Mesendoderm (in vitro differentiated cells): ENCODE data around the gene HAUS3.

Source experiments
- DNase-seq: peaks from one replicate; pipeline ENCODE4 v3.0.0; 2013
- H2AK5ac ChIP-seq: 2 replicates; pipeline ENCODE4 v1.6.1; 2013; ENCODE audit warnings: low read length, inconsistent platforms
- H2BK120ac ChIP-seq: 2 replicates; pipeline ENCODE4 v1.6.1; 2013; ENCODE audit warnings: low read depth, mild to moderate bottlenecking, low read length, moderate library complexity, mixed read lengths
- H2BK15ac ChIP-seq: replicated peaks from 2 replicates; pipeline ENCODE4 v1.6.1; 2013; ENCODE audit warnings: low read depth, mild to moderate bottlenecking, moderate library complexity
- H2BK5ac ChIP-seq: 2 replicates; pipeline ENCODE4 v1.6.1; 2013; ENCODE audit warnings: low read length, inconsistent platforms
- H3K18ac ChIP-seq: 2 replicates; pipeline ENCODE4 v1.6.1; 2013; ENCODE audit warnings: mild to moderate bottlenecking, low read length, mixed read lengths
- H3K23ac ChIP-seq: one replicate; pipeline ENCODE4 v1.6.1; 2013; ENCODE audit warnings: low read length
- H3K27ac ChIP-seq: 2 replicates; pipeline ENCODE4 v1.5.1; 2013; ENCODE audit warnings: low read depth, mild to moderate bottlenecking, inconsistent platforms, low read length, moderate library complexity
- H3K27me3 ChIP-seq: 2 replicates; pipeline ENCODE4 v1.6.1; 2013; ENCODE audit warnings: low read length, control low read depth, mild to moderate bottlenecking, inconsistent platforms; ENCODE audit not compliant: insufficient read depth, poor library complexity
- H3K36me3 ChIP-seq: 2 replicates; pipeline ENCODE4 v1.6.1; 2013; ENCODE audit warnings: low read length, inconsistent platforms; ENCODE audit not compliant: control insufficient read depth, insufficient read depth
- H3K4ac ChIP-seq: one replicate; pipeline ENCODE4 v1.6.1; 2013; ENCODE audit warnings: low read depth, mild to moderate bottlenecking, low read length, moderate library complexity
- H3K4me1 ChIP-seq: 2 replicates; pipeline ENCODE4 v1.6.1; 2013; ENCODE audit warnings: low read depth, low read length, inconsistent platforms; ENCODE audit not compliant: control insufficient read depth
- H3K4me2 ChIP-seq: 2 replicates; pipeline ENCODE4 v1.6.1; 2013; ENCODE audit warnings: low read length
- H3K4me3 ChIP-seq: 2 replicates; pipeline ENCODE4 v1.5.1; 2013; ENCODE audit warnings: mild to moderate bottlenecking, low read length
- H3K56ac ChIP-seq: one replicate; pipeline ENCODE4 v1.6.1; 2013; ENCODE audit warnings: low read length
- H3K79me1 ChIP-seq: 2 replicates; pipeline ENCODE4 v1.6.1; 2013; ENCODE audit warnings: low read length, inconsistent platforms
- H3K79me2 ChIP-seq: 2 replicates; pipeline ENCODE4 v1.6.1; 2013; ENCODE audit warnings: mild to moderate bottlenecking, low read length; ENCODE audit not compliant: control insufficient read depth, insufficient read depth
- H3K9ac ChIP-seq: 2 replicates; pipeline ENCODE4 v1.6.1; 2013; ENCODE audit warnings: low read length, inconsistent platforms
- H4K5ac ChIP-seq: one replicate; pipeline ENCODE4 v1.6.1; 2013; ENCODE audit warnings: low read length
- H4K8ac ChIP-seq: one replicate; pipeline ENCODE4 v1.6.1; 2013; ENCODE audit warnings: low read depth, mild to moderate bottlenecking, control low read depth, low read length, moderate library complexity
- WGBS: extraction: QIAGEN DNeasy Blood & Tissue Kit; methylation state at CpG from one replicate; pipeline ENCODE4 v1.1.7; 2013; ENCODE audit warnings: low lambda C conversion rate, missing lambda C conversion rate; ENCODE audit not compliant: insufficient coverage; ENCODE audit errors: extremely low coverage; 5-methylcytosine and 5-hydroxymethylcytosine counted together

The HAUS3 gene

GRCh38 chr4:2243681-2244380, 1.9 kb upstream of the HAUS3 start:
- Histone ChIP-seq H3K79me1 (peaks cover 4% of the 10 kb centered on the region), H3K4me3 (no peak overlapping the region), H2BK15ac (no peak overlapping the region), H3K27ac (no peak overlapping the region), H3K4ac (no peak overlapping the region), H3K18ac (no peak overlapping the region), H2AK5ac (no peak overlapping the region), H3K27me3 (no peaks in the 10 kb centered on the region), H3K4me1 (peaks cover 2% of the 10 kb centered on the region), H3K4me2 (no peak overlapping the region), H3K79me2 (peaks cover 20% of the 10 kb centered on the region), H4K5ac (no peak overlapping the region), H4K8ac (no peak overlapping the region), H3K36me3 (no peaks in the 10 kb centered on the region), H3K9ac (no peak overlapping the region), H3K23ac (no peak overlapping the region), H2BK5ac (no peak overlapping the region), H3K56ac (no peak overlapping the region), H2BK120ac (no peak overlapping the region)
- peak; percentile 44 for DNase-seq
- WGBS: no CpG with 5 or more reads among the region's 5 CpGs

DNA sequence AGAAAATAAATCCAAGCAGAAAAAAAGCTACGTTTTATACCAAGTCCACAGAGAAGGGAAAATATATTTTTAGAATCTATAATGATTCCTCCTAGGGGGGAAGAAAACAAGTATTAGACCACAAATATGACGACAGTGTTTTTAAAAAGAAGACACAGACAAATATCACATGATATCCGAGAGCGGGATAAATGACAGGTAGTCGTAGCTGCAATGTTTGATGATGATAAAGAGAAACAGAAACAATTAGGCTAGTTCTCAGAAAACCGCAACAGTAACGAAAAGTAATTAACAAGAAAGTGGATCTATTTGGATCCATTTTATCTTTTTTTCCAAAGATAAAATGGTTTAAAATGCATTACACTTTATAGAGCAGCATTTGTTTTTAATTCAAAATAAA, 918 bp downstream of the HAUS3 start:
- Histone ChIP-seq H2AK5ac (no peak overlapping the region), H4K5ac (no peak overlapping the region), H3K27ac (no peak overlapping the region), H3K9ac (peak overlapping the region; percentile 70), H3K56ac (peak overlapping the region; percentile 86), H3K4me1 (peaks cover 2% of the 10 kb centered on the region), H3K79me2 (peaks cover 24% of the 10 kb centered on the region), H3K4ac (no peak overlapping the region), H2BK5ac (no peak overlapping the region), H3K79me1 (peaks cover 10% of the 10 kb centered on the region), H3K18ac (no peak overlapping the region), H3K4me2 (peak overlapping the region; percentile 78), H3K23ac (no peak overlapping the region), H2BK120ac (no peak overlapping the region), H2BK15ac (no peak overlapping the region), H3K27me3 (no peaks in the 10 kb centered on the region), H3K4me3 (peak overlapping the region; percentile 56), H3K36me3 (no peaks in the 10 kb centered on the region), H4K8ac (no peak overlapping the region)
- no peak for DNase-seq
- no CpG with 5 or more reads among the region's 7 CpGs for WGBS

GRCh38 chr4:2236944-2237666, 4.8 kb downstream of the HAUS3 start:
- peaks cover 2% of the 10 kb centered on the region for H3K4me1 ChIP-seq
- no peak overlapping the region for H2BK15ac ChIP-seq
- peaks cover 2% of the 10 kb centered on the region for H3K36me3 ChIP-seq
- peaks cover 24% of the 10 kb centered on the region for H3K79me2 ChIP-seq
- H2AK5ac ChIP-seq: no peak overlapping the region
- no peak overlapping the region for H2BK120ac ChIP-seq
- peaks cover 13% of the 10 kb centered on the region for H3K79me1 ChIP-seq
- no CpG with 5 or more reads among the region's 3 CpGs for WGBS
- H4K5ac ChIP-seq: no peak overlapping the region
- no peak overlapping the region for H3K56ac ChIP-seq
- DNase-seq: no peak
- H3K27ac ChIP-seq: no peak overlapping the region
- no peak overlapping the region for H3K4me3 ChIP-seq
- H3K18ac ChIP-seq: no peak overlapping the region
- no peaks in the 10 kb centered on the region for H3K27me3 ChIP-seq
- no peak overlapping the region for H4K8ac ChIP-seq
- no peak overlapping the region for H3K4ac ChIP-seq
- H3K23ac ChIP-seq: no peak overlapping the region
- H2BK5ac ChIP-seq: no peak overlapping the region
- H3K9ac ChIP-seq: no peak overlapping the region
- H3K4me2 ChIP-seq: no peak overlapping the region

GRCh38 chr4:2231082-2231481, 10.8 kb downstream of the HAUS3 start:
- no peaks in the 10 kb centered on the region for H3K4me1 ChIP-seq
- no peak for DNase-seq
- H3K79me1 ChIP-seq: peaks cover 3% of the 10 kb centered on the region
- no peak overlapping the region for H3K18ac ChIP-seq
- no peak overlapping the region for H3K4me2 ChIP-seq
- H4K8ac ChIP-seq: no peak overlapping the region
- H3K4me3 ChIP-seq: no peak overlapping the region
- H3K27ac ChIP-seq: no peak overlapping the region
- H2BK15ac ChIP-seq: no peak overlapping the region
- H3K27me3 ChIP-seq: no peaks in the 10 kb centered on the region
- H3K9ac ChIP-seq: no peak overlapping the region
- no peak overlapping the region for H3K4ac ChIP-seq
- H3K56ac ChIP-seq: no peak overlapping the region
- no peak overlapping the region for H2BK120ac ChIP-seq
- H3K79me2 ChIP-seq: no peaks in the 10 kb centered on the region
- H2AK5ac ChIP-seq: no peak overlapping the region
- H3K23ac ChIP-seq: no peak overlapping the region
- no peak overlapping the region for H4K5ac ChIP-seq
- peaks cover 2% of the 10 kb centered on the region for H3K36me3 ChIP-seq
- no peak overlapping the region for H2BK5ac ChIP-seq
- no CpG with 5 or more reads among the region's 6 CpGs for WGBS

GRCh38 chr4:2226261-2226660, 15.7 kb downstream of the HAUS3 start:
- Histone ChIP-seq H4K8ac (no peak overlapping the region), H3K9ac (no peak overlapping the region), H3K27ac (no peak overlapping the region), H3K36me3 (no peaks in the 10 kb centered on the region), H3K4ac (no peak overlapping the region), H2AK5ac (no peak overlapping the region), H3K79me1 (no peaks in the 10 kb centered on the region), H2BK5ac (no peak overlapping the region), H3K4me1 (peaks cover 14% of the 10 kb centered on the region), H4K5ac (no peak overlapping the region), H3K18ac (no peak overlapping the region), H3K56ac (no peak overlapping the region), H3K23ac (no peak overlapping the region), H3K27me3 (no peaks in the 10 kb centered on the region), H3K79me2 (no peaks in the 10 kb centered on the region), H3K4me3 (no peak overlapping the region), H2BK120ac (no peak overlapping the region), H2BK15ac (no peak overlapping the region), H3K4me2 (no peak overlapping the region)
- no CpG with 5 or more reads among the region's 2 CpGs for WGBS
- DNase-seq: no peak
